HG03175 (cell line): ENCODE data around the gene TBC1D2.

Experiments
- ATAC-seq: cut with Tn5 transposase; IDR thresholded peaks from one replicate; pipeline ENCODE4 v1.9.1; 2021; ENCODE audit warnings: mild to moderate bottlenecking, moderate library complexity; ENCODE audit not compliant: unreplicated experiment

The TBC1D2 gene

GRCh38 chr9:98241357-98242300 is 13.8 kb downstream of the TBC1D2 start:
- no peak for ATAC-seq

GRCh38 chr9:98240475-98240874 is 15.0 kb downstream of the TBC1D2 start:
- no peak for ATAC-seq

DNA sequence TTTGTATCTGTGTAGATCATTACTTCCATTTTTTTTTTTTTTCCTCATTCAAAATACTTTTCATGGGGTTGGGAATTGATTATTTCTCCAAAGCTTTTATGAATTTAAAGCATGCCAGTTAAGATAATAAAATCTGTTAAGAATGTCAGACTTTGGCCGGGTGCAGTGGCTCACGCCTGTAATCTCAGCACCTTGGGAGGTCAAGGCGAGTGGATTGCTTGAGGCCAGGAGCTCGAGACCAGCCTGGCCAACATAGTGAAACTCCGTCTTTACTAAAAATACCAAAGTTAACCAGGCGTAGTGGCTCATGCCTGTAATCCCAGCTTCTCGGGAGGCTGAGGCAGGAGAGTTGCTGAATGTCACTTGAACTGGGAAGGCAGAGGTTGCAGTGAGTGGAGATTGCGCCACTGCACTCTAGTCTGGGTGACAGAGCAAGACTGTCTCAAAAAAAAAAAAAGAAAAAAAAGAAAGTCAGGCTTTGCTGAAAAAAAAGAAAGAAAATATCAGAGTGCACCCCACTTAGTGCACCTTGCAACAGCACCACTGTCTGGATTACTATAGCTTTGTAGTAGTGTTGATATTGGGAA is 18.5 kb downstream of the TBC1D2 start:
- ATAC-seq, result no peak

DNA sequence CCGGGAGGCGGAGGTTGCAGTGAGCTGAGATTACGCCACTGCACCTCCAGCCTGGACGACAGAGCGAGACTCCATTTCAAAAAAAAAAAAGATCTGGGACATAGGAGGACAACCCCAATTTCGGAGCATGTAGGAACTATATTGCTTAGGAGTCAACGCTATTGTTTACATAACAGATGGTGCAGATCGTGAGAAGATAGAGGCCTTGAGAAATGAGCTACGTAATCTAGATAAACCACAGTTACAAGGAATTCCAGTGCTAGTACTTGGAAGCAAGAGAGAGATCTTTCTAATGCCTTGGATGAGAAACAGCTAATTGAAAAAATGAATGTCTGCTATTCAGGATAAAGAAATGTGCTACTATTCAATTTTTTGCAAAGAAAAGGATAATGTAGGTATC is 20.3 kb downstream of the TBC1D2 start:
- no peak for ATAC-seq

DNA sequence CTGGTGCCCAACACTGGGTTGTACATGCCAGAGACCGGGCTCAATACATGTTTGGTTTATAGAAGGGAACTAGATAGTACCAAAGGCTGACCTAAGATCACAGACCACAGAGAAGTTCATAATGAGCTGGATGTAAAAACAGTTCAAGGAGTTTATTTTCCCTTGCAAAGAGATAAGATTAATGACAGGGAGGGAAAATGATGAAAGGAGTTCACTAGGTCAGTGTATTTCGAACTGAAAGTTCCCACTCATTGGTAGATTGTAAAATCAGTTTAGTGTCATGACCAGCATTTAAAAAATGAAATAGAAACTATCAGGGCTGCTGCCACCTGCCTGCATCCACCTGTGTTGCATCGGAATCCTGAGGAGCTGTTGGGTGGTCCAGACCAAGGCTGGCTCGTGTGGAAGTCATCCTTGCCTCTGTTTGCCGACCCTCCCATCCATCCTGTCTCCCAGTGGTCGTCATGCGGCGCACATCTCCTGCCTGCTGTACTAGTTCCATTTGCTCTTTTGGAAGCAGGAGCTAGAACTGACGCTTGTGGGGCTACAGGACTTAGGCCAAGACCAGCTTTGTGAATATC is 21.1 kb downstream of the TBC1D2 start:
- ATAC-seq, result no peak

DNA sequence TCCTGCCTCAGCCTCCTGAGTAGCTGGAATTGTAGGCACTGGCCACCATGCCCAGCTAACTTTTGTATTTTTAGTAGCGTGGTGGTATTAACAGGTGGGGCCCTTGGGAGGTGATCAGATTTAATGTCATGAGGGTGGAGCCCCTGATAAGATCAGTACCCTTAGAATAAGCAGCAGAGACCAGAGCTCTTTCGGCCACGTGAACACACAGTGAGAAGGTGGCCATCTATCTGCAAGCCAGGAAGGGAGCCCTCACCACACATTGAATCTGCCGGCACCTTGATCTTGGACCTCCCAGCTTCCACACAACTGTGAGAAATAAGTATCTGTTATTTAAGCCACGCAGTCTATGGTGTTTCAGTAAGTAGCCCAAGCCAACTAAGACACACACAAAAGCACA is 22.5 kb downstream of the TBC1D2 start:
- no peak for ATAC-seq

- no peak for ATAC-seq
Measured at GRCh38 chr9:98231770-98232478, 23.5 kb downstream of the TBC1D2 start.

GRCh38 chr9:98230789-98231188 is 24.7 kb downstream of the TBC1D2 start:
- ATAC-seq, result no peak

- ATAC-seq, result no peak
Measured at GRCh38 chr9:98230304-98230703, 25.1 kb downstream of the TBC1D2 start.

DNA sequence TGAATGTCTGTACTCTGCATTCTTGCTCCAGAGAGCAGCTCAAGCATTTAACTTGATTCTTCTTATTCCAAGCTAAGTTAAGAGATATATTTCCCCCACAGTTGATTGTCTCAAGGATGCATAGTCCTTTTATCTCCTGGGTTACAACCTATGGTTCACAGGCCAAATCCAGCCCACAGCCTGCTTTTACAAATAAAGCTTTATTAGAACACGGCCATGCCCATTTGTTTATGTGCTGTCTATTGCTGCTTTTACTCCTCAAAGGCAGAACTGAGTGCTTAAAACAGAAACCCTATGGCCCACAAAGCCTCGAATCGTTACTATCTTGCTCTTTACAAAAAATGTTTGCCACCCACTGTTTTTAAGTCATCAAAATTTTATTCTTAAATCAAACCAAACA is 25.8 kb downstream of the TBC1D2 start:
- ATAC-seq, result no peak

GRCh38 chr9:98229090-98229395 is 26.4 kb downstream of the TBC1D2 start:
- no peak for ATAC-seq

DNA sequence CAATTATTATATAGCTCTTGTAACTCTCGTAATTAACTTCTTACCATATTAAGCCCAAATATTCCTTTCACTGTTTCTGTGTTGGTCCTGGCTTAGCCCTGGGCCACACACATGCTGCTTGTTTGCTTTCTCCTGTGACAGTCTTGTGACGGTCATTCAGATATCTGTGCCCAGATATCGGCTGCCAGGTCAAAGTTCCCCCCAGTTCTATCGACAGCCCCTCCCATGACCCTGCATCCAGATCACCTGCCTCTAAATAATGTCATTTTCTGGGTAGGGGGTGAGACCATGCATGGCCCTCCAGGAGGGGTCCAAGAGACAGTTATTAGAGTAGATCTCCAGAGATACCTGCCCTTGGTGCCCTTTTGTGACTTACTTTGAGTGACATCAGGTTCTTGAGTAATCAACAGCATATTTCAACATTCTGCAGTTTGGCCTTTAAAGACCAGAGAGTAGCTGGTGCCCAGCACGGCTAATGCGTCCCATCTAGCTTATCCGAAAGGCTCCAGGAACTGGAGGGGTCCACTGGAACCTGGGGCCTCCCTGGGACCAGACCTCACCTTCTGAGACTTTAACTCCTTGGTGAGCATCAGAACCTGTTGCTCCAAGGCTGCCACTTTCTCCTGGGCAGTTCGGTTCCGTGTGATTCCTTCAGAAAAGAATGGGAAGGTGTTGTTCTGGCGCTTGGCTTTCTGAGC is 26.9 kb downstream of the TBC1D2 start:
- no peak for ATAC-seq

DNA sequence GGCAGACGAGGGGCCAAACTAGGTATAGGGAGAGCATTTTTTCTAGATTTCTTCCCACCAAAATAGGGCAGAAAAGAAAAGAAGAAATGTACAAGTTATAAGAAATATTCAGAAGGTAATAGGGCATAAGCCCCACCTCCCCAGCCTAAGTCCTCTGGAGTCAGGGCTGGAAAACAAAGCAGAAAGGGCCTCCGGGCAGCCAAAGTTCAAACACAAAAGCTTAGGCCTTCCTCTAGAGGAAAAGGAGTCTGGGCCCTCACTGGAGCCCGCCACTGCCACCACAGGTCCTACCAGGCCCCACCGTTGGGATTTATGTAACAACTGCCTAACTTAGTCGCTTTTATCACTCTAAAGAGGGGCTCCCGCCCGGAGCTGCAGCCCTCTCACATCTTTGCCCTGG is 27.6 kb downstream of the TBC1D2 start:
- ATAC-seq, result no peak

GRCh38 chr9:98226957-98227356 is 28.5 kb downstream of the TBC1D2 start:
- no peak for ATAC-seq

- ATAC-seq, result no peak
Measured at GRCh38 chr9:98226516-98226915, 28.9 kb downstream of the TBC1D2 start.

GRCh38 chr9:98225015-98225442 is 30.4 kb downstream of the TBC1D2 start:
- no peak for ATAC-seq

DNA sequence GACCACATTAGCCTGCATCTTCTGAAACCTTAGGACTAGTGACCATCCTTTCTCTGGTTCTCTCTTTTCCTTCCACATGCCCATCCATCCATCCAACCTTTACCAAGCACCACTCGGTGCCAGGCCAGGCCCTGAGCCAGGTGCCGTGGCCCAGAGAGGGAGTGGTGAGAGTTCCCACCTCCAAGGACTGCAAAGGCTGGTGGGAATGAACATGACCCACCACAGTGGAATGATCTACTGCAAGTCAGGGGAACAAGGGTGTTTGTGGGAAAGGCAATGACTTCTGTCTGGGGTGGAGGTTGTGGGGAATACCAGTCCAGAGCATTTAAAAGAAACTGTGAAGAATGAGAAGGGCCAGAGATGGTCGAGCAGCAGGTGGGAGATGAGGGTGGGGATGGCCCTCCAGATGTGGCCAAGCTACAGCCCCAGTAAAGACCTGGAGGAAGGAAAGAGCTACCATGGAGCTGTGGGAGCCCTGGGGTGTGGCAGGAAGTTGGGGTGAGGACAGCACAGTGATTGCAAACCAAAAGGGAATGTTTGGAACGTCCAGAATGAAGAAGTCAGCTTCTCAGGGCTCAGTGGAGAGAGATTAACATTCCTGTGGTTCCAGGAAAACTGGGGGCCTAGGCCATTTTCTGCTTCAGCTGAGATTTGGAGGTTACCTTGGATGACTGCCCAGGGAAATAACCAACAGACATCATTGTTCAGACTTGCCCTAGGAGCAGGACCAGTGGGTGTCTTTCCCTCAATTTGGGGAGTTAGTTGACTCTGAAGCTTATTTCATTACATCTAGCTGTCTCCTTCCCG is 32.4 kb downstream of the TBC1D2 start:
- no peak for ATAC-seq

DNA sequence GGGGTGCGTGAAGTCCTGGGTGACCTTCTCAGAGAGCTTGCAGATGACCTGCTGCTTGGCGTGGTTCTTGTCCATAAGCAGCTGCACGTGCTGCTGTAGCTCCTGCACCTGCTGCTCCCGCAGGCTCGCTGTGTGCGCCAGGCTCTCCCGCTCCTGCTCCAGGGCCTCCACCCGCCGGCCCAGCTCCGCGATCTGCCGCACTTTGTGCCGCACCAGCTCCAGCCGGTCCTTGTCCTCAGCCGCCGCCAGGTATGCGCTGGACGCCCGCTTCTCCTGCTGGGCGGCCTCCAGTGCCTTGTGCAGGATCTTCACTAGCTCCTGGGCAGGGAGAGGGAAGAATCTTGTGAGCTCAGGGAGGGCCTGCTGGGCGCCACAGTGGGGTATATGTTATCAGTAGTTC is 34.5 kb downstream of the TBC1D2 start:
- ATAC-seq, result no peak

DNA sequence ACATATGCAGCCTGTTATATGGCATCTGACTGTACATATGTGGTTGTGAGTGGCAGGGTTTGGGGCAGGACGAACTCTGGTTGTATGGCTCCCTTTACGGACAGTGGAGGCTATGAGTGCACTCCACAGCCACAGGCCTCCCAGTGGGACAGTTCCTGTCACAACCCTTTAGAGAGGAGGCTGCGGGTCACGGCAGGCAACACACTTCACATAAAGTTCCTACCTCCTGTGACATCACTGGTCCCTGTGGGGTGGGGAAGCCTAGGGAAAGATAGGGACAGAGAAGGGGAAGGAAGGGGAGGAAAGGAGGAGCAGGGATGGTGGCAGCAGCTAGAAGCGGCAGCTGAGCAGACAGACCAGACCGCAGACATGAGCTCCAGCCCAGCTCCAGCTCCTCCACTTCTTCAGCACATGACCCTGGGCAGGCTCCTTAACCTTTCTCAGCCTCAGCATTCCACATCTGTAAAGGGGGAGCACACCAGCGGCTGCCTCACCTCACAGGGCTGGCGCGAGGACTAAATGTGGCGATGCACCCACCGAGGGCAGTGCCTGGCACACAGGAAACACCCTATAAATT is 35.6 kb downstream of the TBC1D2 start:
- ATAC-seq, result no peak

DNA sequence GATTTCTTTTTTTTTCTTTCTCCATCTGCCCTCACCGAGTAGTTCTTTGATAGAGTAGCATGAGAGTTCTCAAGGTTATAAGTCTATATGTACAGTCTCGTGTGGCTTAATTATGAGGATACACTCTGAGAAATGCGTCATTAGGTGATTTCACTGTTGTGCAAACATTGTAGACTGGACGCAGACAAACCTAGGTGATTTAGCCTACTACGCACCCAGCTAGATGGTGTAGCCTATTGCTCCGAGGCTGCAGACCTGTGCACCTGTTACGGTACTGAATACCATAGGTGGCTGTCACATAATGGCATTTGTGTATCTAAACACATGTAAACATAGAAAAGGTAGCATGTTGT is 36.1 kb downstream of the TBC1D2 start:
- no peak for ATAC-seq
